Stimulated activated CD8-positive, alpha-beta memory T cell treated with anti-CD3 and anti-CD28 coated beads, Interleukin-12 subunit alpha, Interleukin-12 subunit beta, amount 100 ng/mL, for 24 hours (primary cell): ENCODE measurements around the gene ZNF385A.
"Not testable (repeated sequence)": the region's sequence is repeated elsewhere in the genome, so short reads cannot be mapped to it uniquely, and the experiment has no call there.

Experiments used
- DNase-seq: peaks from one replicate; pipeline ENCODE4 v3.0.0-alpha.2; 2020; ENCODE audit errors: extremely low read depth

ZNF385A gene

GRCh38 chr12:54355104-54355815 lies 29.3 kb downstream of the ZNF385A start:
- no peak for DNase-seq

GRCh38 chr12:54354271-54354670 lies 30.3 kb downstream of the ZNF385A start:
- DNase-seq, result not testable (repeated sequence)

GRCh38 chr12:54352891-54353874 lies 31.4 kb downstream of the ZNF385A start:
- DNase-seq, result no peak

- no peak for DNase-seq
Measured at GRCh38 chr12:54352022-54352531, 32.5 kb downstream of the ZNF385A start.

- no peak for DNase-seq
Measured at GRCh38 chr12:54351341-54351740, 33.2 kb downstream of the ZNF385A start.

- DNase-seq, result no peak
Measured at GRCh38 chr12:54350743-54351142, 33.8 kb downstream of the ZNF385A start.

- no peak for DNase-seq
Measured at GRCh38 chr12:54349679-54350078, 34.9 kb downstream of the ZNF385A start.

GRCh38 chr12:54349036-54349435 lies 35.5 kb downstream of the ZNF385A start:
- DNase-seq, result no peak

- no peak for DNase-seq
Measured at GRCh38 chr12:54341378-54342300, 42.9 kb downstream of the ZNF385A start.

GRCh38 chr12:54340846-54341245 lies 43.7 kb downstream of the ZNF385A start:
- DNase-seq, result no peak

- no peak for DNase-seq
Measured at GRCh38 chr12:54338698-54339296, 45.7 kb downstream of the ZNF385A start.

GRCh38 chr12:54337854-54338650 lies 46.5 kb downstream of the ZNF385A start:
- no peak for DNase-seq

- no peak for DNase-seq
Measured at GRCh38 chr12:54337280-54337842, 47.2 kb downstream of the ZNF385A start.

- no peak for DNase-seq
Measured at GRCh38 chr12:54333420-54334034, 51.0 kb downstream of the ZNF385A start.

GRCh38 chr12:54331461-54331860 lies 53.1 kb downstream of the ZNF385A start:
- DNase-seq, result no peak

GRCh38 chr12:54330442-54330841 lies 54.1 kb downstream of the ZNF385A start:
- DNase-seq, result no peak

- no peak for DNase-seq
Measured at GRCh38 chr12:54329759-54330158, 54.8 kb downstream of the ZNF385A start.

GRCh38 chr12:54328595-54329337 lies 55.8 kb downstream of the ZNF385A start:
- DNase-seq, result no peak
